Stimulated activated CD8-positive, alpha-beta memory T cell treated with anti-CD3 and anti-CD28 coated beads, Interleukin-15, amount 100 ng/mL, for 24 hours (primary cell): ENCODE measurements around the gene ADAMTS13.

Source experiments
- DNase-seq: peaks from one replicate; pipeline ENCODE4 v3.0.0-alpha.2; 2020; ENCODE audit warnings: low read depth

The ADAMTS13 gene

GRCh38 chr9:133472277-133472645 is 50.1 kb downstream of the ADAMTS13 start:
- DNase-seq: no peak

DNA sequence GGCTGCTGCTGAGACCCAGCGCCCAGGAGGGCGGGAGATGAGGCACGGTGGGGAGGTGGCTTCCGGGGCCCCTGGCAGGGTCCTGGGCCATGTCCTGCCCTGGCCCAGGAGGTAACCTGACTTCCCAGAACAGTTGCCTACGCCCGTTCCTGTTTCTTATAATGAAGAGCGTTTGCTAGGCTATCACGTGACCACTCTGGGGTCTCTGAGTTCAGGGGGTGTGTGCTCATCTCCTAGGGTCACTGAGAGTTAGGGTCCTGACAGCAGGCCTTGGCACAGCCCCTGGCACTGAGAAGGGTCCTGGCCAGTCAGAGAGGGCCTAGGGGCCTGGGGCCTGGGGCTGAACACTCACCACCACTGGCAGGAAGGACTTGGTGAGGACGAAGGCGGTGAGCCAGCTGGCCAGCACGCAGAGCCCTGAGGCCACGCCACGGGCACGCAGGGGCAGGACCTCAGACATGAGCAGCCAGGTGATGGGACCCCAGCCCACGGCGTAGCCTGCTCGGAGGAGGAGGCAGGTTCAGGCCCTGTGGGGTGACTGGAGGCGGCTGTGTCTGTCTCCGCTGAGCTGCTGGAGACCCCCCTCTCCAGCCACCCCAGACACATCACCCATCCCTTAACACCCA is 50.7 kb downstream of the ADAMTS13 start:
- no peak for DNase-seq

- DNase-seq: no peak
These were observed 51.6 kb downstream of the ADAMTS13 start for GRCh38 chr9:133473743-133474142.

- no peak for DNase-seq
These were observed 52.0 kb downstream of the ADAMTS13 start for GRCh38 chr9:133474215-133474614.

GRCh38 chr9:133474853-133475252 is 52.7 kb downstream of the ADAMTS13 start:
- no peak for DNase-seq

DNA sequence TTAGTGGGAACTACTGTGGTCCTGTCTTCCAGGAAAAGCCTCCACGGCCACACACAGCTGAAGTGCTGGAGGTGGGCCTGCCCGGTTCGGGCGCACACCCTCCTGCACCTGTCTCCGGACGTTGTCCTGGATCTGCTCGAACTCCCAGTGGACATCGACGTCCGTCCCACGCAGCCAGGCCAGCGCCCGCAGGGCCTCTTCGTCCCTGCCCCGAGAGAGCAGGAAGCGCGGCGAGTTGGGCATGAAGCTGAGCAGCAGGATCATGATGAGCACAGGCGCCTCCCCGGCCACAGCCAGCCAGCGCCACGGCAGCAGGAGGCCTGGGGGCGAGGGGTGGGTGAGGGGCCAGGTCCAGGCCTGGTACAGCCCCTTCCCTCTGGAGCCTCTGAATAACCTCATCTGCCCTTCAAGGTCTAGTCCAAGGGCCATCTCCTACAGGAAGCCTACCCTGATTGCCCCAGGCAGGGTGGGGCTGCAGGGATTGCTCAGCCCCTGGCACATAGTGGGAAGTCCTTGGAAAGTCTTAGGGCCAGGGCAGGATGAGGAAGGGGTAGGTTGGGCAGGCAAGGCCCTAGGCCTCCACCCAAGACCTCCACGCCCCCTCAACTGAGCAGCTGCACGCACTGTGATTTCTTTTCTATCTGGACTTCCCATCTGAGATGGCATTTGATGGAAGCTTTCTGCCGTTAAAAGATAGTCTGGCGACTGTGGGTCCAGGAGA is 53.3 kb downstream of the ADAMTS13 start:
- DNase-seq: no peak

DNA sequence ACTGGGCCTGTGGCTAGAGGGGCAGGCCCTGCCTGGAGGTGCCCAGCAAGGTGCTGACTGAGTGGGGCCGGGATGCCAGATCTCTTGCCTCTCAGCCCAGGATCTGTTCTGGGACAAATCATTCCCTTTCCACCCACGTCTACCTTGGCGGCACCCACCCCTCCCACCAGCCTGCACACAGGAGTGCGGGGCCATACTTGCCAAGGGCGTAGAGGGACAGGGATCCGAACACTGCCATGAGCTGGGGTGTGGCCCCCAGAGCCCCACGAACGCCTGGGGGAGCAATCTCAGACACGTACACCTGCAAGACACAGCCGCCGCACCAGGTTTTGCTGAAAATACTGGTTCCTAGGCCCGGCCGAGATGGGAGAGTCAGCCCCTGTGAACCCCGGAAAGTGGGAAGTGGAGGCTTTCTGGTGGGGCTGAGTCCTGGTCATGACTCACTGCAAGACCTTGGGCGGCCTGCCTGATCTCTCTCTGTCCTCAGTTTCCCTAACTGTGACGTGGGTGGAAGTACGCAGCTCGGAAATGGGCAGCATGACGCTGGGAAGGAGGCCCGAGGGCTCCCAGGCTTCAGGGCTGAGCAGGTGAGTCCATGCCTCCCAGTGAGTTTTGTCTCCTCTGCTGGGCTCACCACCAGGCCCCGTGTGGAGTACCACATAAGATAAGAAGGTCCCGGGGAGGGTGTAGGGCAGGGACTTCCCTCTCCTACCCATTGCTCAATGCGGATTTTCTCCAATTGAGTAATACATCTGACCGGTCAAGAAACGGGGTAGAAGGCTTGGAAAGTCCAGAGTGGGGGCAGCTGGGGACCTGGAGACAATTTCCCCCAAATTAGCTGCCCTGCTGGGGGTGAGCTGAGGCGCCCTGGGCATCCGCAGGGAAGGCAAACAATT is 54.1 kb downstream of the ADAMTS13 start:
- DNase-seq: no peak

DNA sequence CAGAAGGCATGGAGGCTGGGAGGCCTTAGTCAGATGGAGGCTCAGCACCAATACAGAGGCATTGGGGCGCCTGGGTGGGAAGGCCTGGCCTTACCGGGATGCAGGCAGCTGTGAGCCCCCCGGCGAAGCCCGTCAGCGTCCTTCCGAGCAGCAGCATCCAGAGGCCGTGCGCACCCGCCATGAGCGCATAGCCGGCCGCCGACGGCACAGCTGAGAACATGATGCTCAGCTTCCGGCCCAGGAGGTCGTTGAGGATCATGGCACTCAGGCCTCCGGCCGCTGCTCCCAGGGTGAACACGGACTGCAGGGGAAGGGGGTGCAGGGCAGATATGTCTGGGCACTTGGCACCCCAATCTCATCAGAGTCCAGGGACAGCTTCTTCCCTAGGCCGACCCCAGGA is 54.8 kb downstream of the ADAMTS13 start:
- DNase-seq: no peak

- DNase-seq: no peak
These were observed 55.3 kb downstream of the ADAMTS13 start for GRCh38 chr9:133477461-133477860.

- no peak for DNase-seq
These were observed 56.1 kb downstream of the ADAMTS13 start for GRCh38 chr9:133477992-133478850.

DNA sequence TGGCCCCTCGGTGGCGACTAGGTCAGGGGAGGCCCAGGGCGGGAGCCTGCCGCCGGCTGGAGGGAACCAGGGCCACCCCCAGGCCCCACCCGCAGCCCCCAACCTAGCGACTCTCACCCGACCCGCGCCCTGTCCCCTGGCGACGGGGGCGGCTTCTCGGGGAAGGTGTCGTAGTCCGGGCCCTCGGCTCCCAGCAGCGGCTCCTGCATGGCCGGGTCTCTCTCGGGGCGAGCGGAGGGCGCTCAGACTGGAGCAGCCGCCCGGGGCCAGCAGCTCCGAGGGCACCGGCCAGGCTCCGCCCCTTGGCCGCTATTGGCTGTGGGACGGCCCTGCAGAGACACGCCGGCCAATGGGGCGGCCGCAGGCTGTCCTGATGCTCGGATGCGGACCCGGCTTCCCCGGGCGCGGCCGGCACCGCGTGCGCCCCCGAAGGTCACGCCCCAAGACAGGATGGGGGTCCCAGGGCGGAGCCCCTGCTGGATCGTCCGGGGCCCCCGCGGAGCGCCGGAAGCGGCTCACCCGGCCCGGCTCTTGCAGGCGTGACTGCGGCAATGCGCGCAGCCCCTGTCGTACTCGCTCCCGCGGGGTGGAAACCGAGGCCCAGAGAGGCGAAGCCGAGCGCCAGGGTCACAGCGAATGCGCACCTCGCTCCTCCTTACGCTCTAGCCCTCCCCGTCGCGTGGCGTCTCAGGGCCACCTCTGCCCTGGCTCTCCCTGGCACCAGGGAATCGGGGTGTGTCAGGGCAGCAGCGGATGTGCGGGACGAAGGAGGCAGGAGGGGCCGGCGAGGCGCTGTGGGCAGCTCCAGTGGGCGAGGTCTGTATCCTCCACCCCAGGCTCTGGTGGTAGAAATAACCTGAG is 56.9 kb downstream of the ADAMTS13 start, which contains the start of gene SLC2A6:
Gene SLC2A6 (minus strand): TSS at position 249 of the 861 bp plus-strand sequence. CDS start 40 bp downstream, at position 209.
- peak; percentile 69 for DNase-seq

DNA sequence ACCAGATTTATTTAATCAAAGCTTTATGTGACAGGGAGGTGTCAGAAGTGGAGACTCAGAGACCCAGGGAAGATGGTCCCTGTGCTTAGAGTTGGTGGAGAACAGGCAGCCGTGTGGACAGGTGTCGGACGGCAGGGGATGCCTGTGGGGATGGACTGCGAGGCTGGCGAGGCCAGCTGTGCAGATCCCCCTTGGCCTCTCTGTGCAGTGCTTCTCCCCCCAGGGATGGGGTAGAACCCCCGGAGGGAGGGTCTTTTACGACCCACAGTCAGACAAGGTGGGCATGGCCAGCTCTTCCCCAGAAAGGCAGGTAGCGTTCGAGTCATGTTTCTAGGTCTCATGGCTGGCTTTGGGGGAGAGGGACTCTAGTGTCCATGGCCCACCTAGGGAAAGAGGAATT is 61.4 kb downstream of the ADAMTS13 start:
- DNase-seq: no peak

- DNase-seq: no peak
These were observed 62.7 kb downstream of the ADAMTS13 start for GRCh38 chr9:133484671-133485437.

GRCh38 chr9:133485531-133486260 is 63.5 kb downstream of the ADAMTS13 start:
- no peak for DNase-seq

GRCh38 chr9:133487331-133487725 is 65.2 kb downstream of the ADAMTS13 start:
- no peak for DNase-seq

- DNase-seq: no peak
These were observed 66.6 kb downstream of the ADAMTS13 start for GRCh38 chr9:133488686-133489252.

- DNase-seq: no peak
These were observed 67.4 kb downstream of the ADAMTS13 start for GRCh38 chr9:133489253-133490190.

DNA sequence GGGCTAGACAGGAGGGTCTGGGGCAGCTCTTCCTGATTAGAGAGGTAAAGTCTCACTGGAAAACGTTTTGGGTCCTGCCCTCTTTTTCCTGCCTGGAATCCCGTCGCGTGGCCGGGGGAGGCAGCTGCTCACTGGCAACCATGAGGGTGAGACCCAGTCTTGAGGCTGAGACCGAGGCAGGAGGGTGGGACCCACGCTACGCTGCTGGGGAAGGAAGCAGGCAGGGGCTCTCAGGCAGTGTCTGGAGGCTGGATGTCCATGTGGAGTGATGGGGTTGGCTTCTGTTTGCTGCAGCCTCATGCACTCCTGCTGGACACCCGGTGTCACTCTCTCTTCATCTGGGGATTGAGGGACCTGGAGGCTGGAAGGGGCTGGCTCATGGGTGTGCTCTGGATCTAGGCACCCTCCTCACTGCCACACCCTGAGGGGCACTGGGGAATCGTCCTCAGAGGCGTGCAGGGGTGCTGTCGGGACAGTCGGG is 68.1 kb downstream of the ADAMTS13 start:
- DNase-seq: no peak
